NCI-H2196 (cell line): ENCODE data around the gene SGCD.
A peak's percentile ranks its signal among the peaks of the same experiment; 100 is the strongest.
"Not testable (repeated sequence)": the region's sequence is repeated elsewhere in the genome, so short reads cannot be mapped to it uniquely, and the experiment has no call there.

ENCODE experiments used
- DNase-seq: peaks from one replicate; lab custom pipeline; 2025; ENCODE audit not compliant: unreplicated experiment; lab: John Stamatoyannopoulos, UW

Gene SGCD

GRCh38 chr5:156617426-156617825 lies 290.5 kb downstream of the SGCD start:
- peak; percentile 9 for DNase-seq

GRCh38 chr5:156618601-156619000 lies 291.6 kb downstream of the SGCD start:
- no peak for DNase-seq

DNA sequence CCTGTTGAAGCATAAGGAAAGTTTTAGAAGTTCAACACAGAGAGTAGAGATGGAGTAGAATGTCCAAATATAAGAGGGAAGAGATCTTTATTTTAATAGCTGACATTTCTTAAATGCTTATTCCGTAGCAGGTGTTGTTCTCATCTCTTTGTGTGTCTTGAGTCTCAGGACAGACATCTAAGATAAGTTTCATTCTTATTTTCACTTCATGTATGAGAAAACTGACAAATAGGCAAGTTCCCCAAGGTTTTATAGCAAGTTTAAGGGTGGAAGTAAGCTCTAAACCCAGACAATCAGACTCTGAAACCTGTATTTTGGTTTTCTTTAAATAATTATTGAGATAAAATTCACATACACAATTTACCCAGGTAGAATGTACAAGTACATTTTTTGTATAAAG lies 294.8 kb downstream of the SGCD start:
- DNase-seq, result no peak

- no peak for DNase-seq
Observed at GRCh38 chr5:156623381-156624040, 296.5 kb downstream of the SGCD start.

DNA sequence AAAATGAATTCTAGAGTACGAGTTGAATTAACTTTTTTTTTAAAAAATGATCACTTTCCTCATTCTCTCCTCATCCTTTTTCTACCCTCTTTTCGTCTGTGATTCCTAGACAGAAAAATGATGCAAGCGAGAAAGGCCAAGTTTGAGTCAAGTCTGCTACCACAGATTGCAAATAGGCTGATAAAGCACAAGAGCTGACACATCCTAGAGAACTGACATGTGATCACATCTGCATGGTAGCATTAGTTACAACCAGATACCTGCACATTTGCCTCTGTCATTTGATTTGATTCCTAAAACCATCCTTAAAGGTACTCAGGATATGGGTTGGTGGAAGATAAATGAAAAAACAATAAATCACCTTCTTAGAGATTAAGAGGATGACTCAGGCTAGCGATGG lies 297.7 kb downstream of the SGCD start:
- DNase-seq, result no peak

DNA sequence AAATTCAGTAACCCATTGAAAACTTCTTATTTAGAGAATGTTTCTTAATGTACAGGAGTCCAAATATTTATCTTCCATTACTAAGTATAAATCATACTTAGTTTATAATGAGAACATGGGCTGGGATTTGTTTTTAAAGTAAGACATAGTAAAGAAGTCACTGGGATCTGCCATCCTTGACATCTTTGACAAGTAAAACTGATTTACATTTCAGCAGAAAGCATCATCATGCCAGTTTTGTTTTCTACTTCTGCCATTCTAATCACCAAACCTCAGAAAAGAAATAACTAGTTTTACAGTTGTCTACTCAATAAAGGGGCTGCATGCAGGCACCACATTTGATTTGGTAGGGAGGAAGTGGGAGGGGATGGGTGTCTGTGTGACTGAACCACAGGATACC lies 301.5 kb downstream of the SGCD start:
- no peak for DNase-seq

GRCh38 chr5:156631005-156631404 lies 304.0 kb downstream of the SGCD start:
- no peak for DNase-seq

GRCh38 chr5:156634301-156634700 lies 307.3 kb downstream of the SGCD start:
- DNase-seq, result no peak

DNA sequence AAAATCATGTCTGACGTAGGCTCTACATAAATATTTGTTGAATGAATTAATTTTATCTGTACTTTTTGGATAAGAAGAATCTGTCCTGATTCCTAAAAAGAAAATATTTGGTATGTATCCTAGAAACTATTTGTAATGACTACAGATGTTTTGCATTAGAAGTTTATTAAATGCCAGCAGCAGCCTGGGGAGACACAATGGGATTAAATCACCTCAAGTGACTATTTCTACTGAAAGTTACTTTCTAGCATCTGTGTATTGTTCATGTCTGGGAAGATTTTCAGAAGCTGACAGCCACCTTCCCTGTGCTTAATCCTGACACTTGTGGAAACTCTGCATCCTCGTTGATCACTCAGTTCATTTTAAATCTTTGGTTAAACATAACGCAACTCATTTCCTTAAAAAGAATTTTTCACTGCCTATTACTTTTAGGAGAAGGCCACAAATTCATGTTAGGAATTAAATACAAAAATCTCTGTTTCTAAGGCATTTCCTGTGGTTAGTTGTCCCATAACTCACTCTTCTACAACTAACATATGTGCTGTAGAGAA lies 313.8 kb downstream of the SGCD start:
- no peak for DNase-seq

GRCh38 chr5:156641686-156642085 lies 314.7 kb downstream of the SGCD start:
- DNase-seq, result no peak

- no peak for DNase-seq
Observed at GRCh38 chr5:156647034-156647451, 320.1 kb downstream of the SGCD start.

DNA sequence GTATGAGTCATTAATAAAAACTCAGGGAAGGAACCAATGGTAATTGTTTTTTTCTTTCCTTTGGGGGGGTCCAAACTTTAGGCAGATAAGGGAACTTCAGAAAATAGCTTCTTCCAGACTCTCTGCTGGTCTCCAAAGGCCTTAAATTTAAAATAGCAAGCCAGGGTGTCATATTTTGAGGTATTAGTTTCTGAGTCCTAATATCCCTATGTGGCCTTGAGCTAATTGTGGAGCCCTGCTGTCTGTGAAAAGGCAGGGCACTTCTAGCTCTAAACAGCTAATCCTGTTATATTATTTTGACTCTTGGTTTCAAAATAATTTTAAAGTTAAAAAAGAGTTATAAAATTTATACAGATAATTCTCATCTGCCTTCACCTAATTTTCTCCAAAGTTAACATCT lies 327.5 kb downstream of the SGCD start:
- DNase-seq, result no peak

- no peak for DNase-seq
Observed at GRCh38 chr5:156655732-156656131, 328.8 kb downstream of the SGCD start.

- DNase-seq, result not testable (repeated sequence)
Observed at GRCh38 chr5:156664832-156665231, 337.9 kb downstream of the SGCD start.

GRCh38 chr5:156666686-156667085 lies 339.7 kb downstream of the SGCD start:
- DNase-seq, result not testable (repeated sequence)

GRCh38 chr5:156667616-156668015 lies 340.7 kb downstream of the SGCD start:
- no peak for DNase-seq

DNA sequence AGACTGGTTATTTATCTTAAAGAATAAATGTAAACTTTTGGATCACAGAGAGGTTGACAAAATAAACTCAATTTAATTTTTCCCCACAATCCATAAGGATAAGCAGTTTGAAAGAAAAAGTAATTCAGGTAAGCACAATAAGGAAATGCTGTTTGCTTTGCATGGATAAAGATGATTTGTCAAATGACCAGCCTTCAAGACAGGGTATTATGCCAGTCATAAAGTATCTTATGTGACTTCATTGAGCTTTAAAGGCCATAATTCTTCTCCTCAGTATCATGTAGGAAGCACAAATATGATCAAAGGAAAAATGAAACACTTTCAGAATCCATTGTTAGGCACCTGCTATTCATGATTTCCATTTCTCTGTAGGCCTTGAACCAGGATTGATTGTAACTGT lies 342.5 kb downstream of the SGCD start:
- DNase-seq, result no peak

DNA sequence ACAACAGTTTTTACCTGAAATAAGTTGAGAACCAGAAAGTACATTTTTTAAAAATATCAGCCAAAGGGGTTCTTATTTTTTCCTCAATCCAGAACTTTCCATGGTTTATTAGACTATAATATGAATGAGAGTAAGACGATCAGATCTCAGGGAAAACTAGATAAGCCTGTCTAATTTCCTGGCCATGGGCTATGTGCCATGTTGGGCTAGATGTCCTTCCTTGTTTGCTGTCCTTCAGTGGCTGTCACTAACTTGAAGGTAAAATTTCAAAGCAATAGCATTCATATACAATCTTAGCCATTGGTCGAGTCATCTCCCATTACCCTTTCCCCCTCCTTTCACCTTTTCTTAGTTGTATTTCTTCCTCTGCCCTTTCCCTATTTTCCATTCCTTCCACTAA lies 343.7 kb downstream of the SGCD start:
- no peak for DNase-seq

- DNase-seq, result no peak
Observed at GRCh38 chr5:156675395-156675794, 348.4 kb downstream of the SGCD start.

GRCh38 chr5:156677963-156678362 lies 351.0 kb downstream of the SGCD start:
- no peak for DNase-seq

- DNase-seq, result no peak
Observed at GRCh38 chr5:156678484-156678883, 351.5 kb downstream of the SGCD start.

- DNase-seq, result no peak
Observed at GRCh38 chr5:156680831-156681230, 353.9 kb downstream of the SGCD start.

- no peak for DNase-seq
Observed at GRCh38 chr5:156681265-156681664, 354.3 kb downstream of the SGCD start.
